Natural killer cell (primary cell): ENCODE results near the gene SMIM28. TPM values are rescaled to one million over a fixed set of nuclear protein-coding genes. Genes with fewer than 3 reads are reported as not detected.

Experiments
- ATAC-seq, 3 donors: fragments of 150-1000 bp in 2 of 3; fragments of 200-7000 bp in 1 of 3; cut with Tn5 transposase; 1 replicate in 1 of 3; 2 replicates in 2 of 3; pipeline ENCODE4 v1.10.0; 2021; ENCODE audit warnings: mild to moderate bottlenecking in 2 of 3, moderate library complexity in 2 of 3
- DNase-seq, 2 donors: peaks; one replicate each; pipeline versions ENCODE4 v3.0.0 to v3.0.0-alpha.2; 2013 to 2021; ENCODE audit warnings: mixed read lengths in 1 of 2
- H3K27ac ChIP-seq: one replicate; pipeline ENCODE4 v1.5.1; 2013; ENCODE audit warnings: mild to moderate bottlenecking, low read length
- H3K27me3 ChIP-seq: one replicate; pipeline ENCODE4 v1.6.1; 2013; ENCODE audit warnings: low read length; ENCODE audit not compliant: control insufficient read depth, insufficient read depth
- H3K36me3 ChIP-seq: one replicate; pipeline ENCODE4 v1.6.1; 2013; ENCODE audit warnings: low read length; ENCODE audit not compliant: control insufficient read depth, insufficient read depth
- H3K4me1 ChIP-seq: one replicate; pipeline ENCODE4 v1.6.1; 2013; ENCODE audit warnings: low read length; ENCODE audit not compliant: control insufficient read depth, insufficient read depth
- H3K4me3 ChIP-seq: one replicate; pipeline ENCODE4 v1.5.1; 2013; ENCODE audit warnings: low read length
- H3K9me3 ChIP-seq: one replicate; pipeline ENCODE4 v1.6.1; 2013; ENCODE audit warnings: low read length; ENCODE audit not compliant: control insufficient read depth, insufficient read depth
- H3K27ac Mint-ChIP-seq, 2 donors: one replicate each; pipeline ENCODE4 v1.8.0; 2022; ENCODE audit warnings: mild to moderate bottlenecking in 2 of 2, mixed read lengths in 2 of 2, moderate library complexity in 1 of 2
- H3K27me3 Mint-ChIP-seq, 2 donors: one replicate each; pipeline ENCODE4 v1.8.0; 2022; ENCODE audit warnings: low read depth in 2 of 2, mixed read lengths in 2 of 2
- H3K36me3 Mint-ChIP-seq: one replicate; pipeline ENCODE4 v1.8.0; 2022; ENCODE audit warnings: mixed read lengths
- H3K4me1 Mint-ChIP-seq, 2 donors: one replicate each; pipeline ENCODE4 v1.8.0; 2022; ENCODE audit warnings: mixed read lengths in 2 of 2
- H3K4me3 Mint-ChIP-seq: one replicate; pipeline ENCODE4 v1.8.0; 2022; ENCODE audit warnings: mild to moderate bottlenecking, moderate library complexity, mixed read lengths
- H3K9me3 Mint-ChIP-seq, 2 donors: one replicate each; pipeline ENCODE4 v1.8.0; 2022; ENCODE audit warnings: mixed read lengths in 2 of 2
- CTCF ChIP-seq: fragments of 200-600 bp; IDR thresholded peaks from one replicate; pipeline ENCODE4 v1.8.0; 2022; ENCODE audit warnings: antibody characterized with exemption
- WGBS: methylation state at CpG from one replicate; pipeline ENCODE4 v1.1.7; 2013; ENCODE audit warnings: missing lambda C conversion rate; ENCODE audit not compliant: insufficient coverage; 5-methylcytosine and 5-hydroxymethylcytosine counted together
- intact Hi-C: fragments of 100-400 bp; cut with micrococcal nuclease; formaldehyde crosslinking; loops from one replicate; pipeline ENCODE4 v1.14.2; 2022
- total RNA-seq, 4 donors: library from RNA; stranded (reverse); fragments of 120-200 nt in 1 of 4; gene quantifications; one replicate each; pipeline versions ENCODE4 v1.2.3 to v1.2.4, GENCODE V29; 2013 to 2022

SMIM28 gene
- total RNA-seq, 3 donors from 2014 or later (not counting 1 experiment from before 2014, with no cell fraction given) = not detected

DNA sequence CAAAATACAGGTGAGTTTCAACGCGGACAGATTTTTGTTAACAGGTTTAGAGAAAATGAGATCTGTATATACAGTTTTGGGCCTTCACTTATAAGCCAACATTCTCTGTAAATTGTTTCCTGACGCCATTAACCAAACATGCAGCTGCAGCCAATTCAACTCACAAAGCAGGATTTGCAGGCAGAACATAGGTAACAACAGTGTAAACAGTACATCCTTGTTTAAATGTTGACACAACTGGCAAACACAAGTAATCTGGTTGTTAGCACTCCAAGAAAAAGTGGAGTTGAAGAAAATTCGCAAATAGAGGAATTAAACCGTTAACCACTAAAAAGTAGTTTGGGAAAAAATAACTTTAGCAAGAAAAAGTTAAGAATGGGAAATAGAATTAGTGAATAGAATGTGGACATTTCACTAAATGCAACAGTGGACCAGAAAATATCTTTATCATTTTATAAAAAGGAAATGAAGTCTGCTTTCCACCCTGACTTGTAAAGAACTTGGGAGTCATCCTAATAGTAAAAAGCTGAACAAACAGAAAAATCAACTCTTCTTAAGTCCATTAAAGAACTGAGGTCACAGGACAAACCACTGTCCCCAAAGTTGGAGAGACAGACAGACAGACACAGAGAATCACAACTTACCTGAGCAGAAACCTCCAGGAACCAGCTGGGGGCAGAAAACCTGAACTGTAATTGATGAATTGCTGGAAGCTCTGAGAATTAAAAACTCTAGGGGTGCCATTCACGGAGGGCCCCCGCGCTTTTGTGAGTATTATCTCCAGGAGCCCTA is 10.1 kb downstream of the SMIM28 start:
- ATAC-seq (no peak), DNase-seq (no peak)
- Histone ChIP-seq H3K9me3 (no peaks in the 10 kb centered on the region), H3K36me3 (no peaks in the 10 kb centered on the region), H3K27ac (no peak overlapping the region), H3K27me3 (no peaks in the 10 kb centered on the region), H3K4me3 (no peak overlapping the region), H3K4me1 (no peaks in the 10 kb centered on the region)
- TF ChIP-seq CTCF = no peak
- Mint-ChIP-seq H3K9me3 (no peaks in the 10 kb centered on the region), H3K36me3 (no peaks in the 10 kb centered on the region), H3K4me1 (no peaks in the 10 kb centered on the region), H3K27me3 (peaks cover 12 to 20% of the 10 kb centered on the region in 2 donors), H3K27ac (no peak overlapping the region), H3K4me3 (no peak overlapping the region)
- 95% methylated on average over 8 of the region's 8 CpGs for WGBS
- intact Hi-C loops = no loop called here

- Histone ChIP-seq H3K9me3 (no peaks in the 10 kb centered on the region), H3K27me3 (no peaks in the 10 kb centered on the region), H3K27ac (no peak overlapping the region), H3K4me1 (no peaks in the 10 kb centered on the region), H3K4me3 (no peak overlapping the region), H3K36me3 (no peaks in the 10 kb centered on the region)
- TF ChIP-seq CTCF = no peak
- Mint-ChIP-seq H3K4me1 (no peaks in the 10 kb centered on the region), H3K4me3 (no peak overlapping the region), H3K36me3 (no peaks in the 10 kb centered on the region), H3K9me3 (no peaks in the 10 kb centered on the region), H3K27ac (no peak overlapping the region), H3K27me3 (peaks cover 12 to 23% of the 10 kb centered on the region in 2 donors)
- WGBS = 94% methylated on average over 5 of the region's 5 CpGs
- ATAC-seq (no peak), DNase-seq (no peak)
- intact Hi-C loops = no loop called here
Observed at GRCh38 chr6:138389551-138389950, 11.8 kb downstream of the SMIM28 start.

DNA sequence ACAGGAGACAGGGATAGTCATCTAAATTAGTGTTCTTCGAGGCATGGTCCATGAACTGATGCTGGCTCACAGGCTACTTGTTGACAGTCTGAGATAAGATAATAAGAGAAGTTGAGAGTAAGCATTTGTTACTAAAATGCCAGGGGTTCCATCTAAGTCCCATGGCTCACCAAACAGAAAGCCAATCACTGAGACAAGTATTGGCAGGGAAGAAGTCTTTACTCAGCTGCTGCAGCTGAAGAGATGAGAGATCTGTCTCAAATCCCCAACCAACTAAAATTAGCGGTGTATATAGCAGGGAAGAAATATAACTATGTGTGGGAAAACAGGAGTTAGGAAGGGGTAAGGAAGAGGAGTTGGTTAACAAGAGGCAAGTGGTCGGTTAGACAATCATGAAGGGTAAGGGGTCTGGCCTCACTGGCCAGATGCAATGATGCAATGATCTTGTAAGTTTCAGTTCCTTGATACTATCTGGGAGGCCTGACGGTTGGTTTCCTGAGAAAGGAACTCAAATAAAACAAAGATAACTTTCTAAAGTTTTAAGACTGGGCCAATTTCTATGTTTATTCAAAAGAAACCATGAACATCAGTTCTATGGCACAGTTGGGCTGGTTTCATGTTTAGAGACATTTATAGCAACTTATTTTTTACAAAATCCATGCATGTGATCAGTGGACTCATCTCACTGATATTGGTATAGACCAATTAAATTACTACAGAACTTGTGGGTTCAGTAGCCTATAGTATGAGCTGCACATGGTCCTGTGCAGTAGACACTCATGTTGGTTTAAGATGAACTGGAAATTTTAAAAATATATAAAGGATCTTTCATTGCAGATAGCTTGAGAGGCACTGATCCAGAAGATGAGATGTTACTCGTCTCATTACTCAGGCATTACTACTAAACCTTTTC is 16.4 kb downstream of the SMIM28 start:
- peaks cover 2 to 21% of the 10 kb centered on the region in 2 donors for H3K27me3 Mint-ChIP-seq
- DNase-seq = no peak
- Histone ChIP-seq H3K4me1 (no peaks in the 10 kb centered on the region), H3K4me3 (no peak overlapping the region), H3K36me3 (no peaks in the 10 kb centered on the region), H3K27me3 (no peaks in the 10 kb centered on the region), H3K27ac (no peak overlapping the region), H3K9me3 (no peaks in the 10 kb centered on the region)
- no peaks in the 10 kb centered on the region for H3K36me3 Mint-ChIP-seq
- WGBS = 61% methylated on average over 4 of the region's 5 CpGs
- no peak for TF ChIP-seq CTCF
- H3K27ac Mint-ChIP-seq = no peak overlapping the region
- ATAC-seq = no peak
- intact Hi-C loops = no loop called here
- no peaks in the 10 kb centered on the region for H3K9me3 Mint-ChIP-seq
- H3K4me3 Mint-ChIP-seq = no peak overlapping the region
- H3K4me1 Mint-ChIP-seq = no peaks in the 10 kb centered on the region
